Measurements from ENCODE around the gene OR2T35. TPM values are rescaled to one million over a fixed set of nuclear protein-coding genes. Genes with fewer than 3 reads are reported as not detected.
"Not testable (repeated sequence)": the region's sequence is repeated elsewhere in the genome, so short reads cannot be mapped to it uniquely, and the experiment has no call there.

Gene OR2T35
- total RNA-seq, 2 donors from 2014 or later, result not detected

DNA sequence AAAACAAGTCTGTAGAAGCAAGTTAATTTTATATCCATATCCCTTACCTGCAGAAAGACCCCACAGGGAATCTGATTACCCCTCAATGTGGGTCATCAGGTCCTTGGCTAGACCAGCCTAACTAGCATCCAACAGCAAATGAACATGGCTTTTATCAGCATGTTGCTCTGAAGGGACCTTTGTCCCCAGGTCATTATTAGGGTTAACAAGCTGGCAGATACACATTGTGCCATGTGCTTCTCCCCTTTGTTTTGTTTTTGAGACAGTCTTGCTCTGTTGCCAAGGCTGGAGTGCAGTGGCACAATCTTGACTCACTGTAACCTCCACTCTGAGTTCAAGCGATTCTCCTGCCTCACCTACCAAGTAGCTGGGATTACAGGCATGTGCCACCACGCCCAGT lies 10.1 kb downstream of the OR2T35 start, which contains the start of gene OR2T11:
Gene OR2T11 (minus strand): TSS at position 101 of the 400 bp plus-strand sequence. CDS start 7,963 bp downstream, outside the sequence.
- H3K4me3 ChIP-seq; DNase-seq; H3K9me3 ChIP-seq; H3K27me3 ChIP-seq; ATAC-seq; intact Hi-C loops (cut with DNase I); H3K4me1 ChIP-seq; H3K36me3 ChIP-seq (replicated peaks in 1 of 2; ENCODE audit: insufficient read depth in 1 of 2, low read depth in 2 of 2); H3K27ac ChIP-seq: not testable (repeated sequence)
- no CpG with 5 or more reads among the region's 2 CpGs for WGBS, 2 donors

DNA sequence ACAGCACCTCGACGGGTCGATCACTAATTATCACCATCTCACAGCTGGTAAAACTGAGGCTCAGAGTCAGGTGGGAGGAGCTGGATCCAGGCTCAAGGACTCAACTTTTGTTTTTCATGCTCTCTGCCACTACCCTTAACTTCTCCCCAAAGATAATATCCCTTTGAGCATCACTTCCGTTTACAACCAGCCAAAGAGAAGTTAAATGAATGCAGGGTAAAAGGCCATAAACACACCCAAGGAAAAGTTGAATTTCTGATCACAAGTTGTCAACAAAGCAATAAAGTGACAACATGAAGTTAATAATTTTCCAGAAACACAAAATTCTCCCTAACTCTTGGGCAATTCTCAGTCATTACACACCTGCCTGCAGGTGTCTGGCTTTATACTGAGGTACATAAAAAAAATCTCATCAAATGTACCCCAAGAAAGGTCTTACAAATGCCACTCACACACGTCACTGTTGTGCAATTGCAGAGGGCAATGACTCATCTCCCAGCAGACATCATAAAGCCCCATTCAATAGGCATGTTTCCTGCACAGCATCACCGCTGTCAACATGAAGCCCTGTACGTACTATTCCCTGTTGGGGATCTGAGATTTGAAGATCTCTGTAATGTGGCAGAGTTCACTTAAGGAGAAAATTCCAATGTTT lies 13.6 kb downstream of the OR2T35 start:
- Histone ChIP-seq H3K36me3 (replicated peaks in 1 of 2; ENCODE audit: insufficient read depth in 1 of 2, low read depth in 2 of 2) (no peaks in the 10 kb centered on the region), H3K4me1 (no peaks in the 10 kb centered on the region), H3K4me3 (no peak overlapping the region), H3K27ac (no peak overlapping the region), H3K9me3 (no peaks in the 10 kb centered on the region), H3K27me3 (no peaks in the 10 kb centered on the region)
- ATAC-seq (no peak), DNase-seq (no peak)
- intact Hi-C loops (cut with DNase I), result no loop called here
- 72 to 79% methylated on average over 7 of the region's 7 CpGs for whole genome bisulfite sequencing, 2 donors
- TF ChIP-seq, protein P1, sequence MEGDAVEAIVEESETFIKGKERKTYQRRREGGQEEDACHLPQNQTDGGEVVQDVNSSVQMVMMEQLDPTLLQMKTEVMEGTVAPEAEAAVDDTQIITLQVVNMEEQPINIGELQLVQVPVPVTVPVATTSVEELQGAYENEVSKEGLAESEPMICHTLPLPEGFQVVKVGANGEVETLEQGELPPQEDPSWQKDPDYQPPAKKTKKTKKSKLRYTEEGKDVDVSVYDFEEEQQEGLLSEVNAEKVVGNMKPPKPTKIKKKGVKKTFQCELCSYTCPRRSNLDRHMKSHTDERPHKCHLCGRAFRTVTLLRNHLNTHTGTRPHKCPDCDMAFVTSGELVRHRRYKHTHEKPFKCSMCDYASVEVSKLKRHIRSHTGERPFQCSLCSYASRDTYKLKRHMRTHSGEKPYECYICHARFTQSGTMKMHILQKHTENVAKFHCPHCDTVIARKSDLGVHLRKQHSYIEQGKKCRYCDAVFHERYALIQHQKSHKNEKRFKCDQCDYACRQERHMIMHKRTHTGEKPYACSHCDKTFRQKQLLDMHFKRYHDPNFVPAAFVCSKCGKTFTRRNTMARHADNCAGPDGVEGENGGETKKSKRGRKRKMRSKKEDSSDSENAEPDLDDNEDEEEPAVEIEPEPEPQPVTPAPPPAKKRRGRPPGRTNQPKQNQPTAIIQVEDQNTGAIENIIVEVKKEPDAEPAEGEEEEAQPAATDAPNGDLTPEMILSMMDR (IDR thresholded peaks at IDR 0.05), result no peak
- TF ChIP-seq POLR2A (IDR thresholded peaks at IDR 0.05), result no peak

DNA sequence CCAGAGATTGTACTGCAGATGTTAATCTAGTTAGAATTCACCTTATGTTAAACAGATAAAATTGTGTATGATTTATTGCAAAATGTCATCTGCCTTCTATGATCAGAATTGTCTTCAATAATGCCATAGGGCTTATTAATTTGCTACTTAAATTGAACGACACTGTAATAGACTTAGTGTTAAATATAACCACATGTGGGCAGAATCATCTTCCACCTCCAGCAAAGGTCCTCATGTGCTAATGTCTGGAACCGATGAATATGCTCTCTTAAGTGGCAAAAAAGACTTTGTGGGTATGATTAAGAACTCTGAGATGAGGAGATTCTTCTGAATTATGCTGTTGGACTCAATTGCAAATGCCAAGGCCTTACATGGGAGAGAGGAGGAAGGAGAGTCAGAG lies 14.5 kb downstream of the OR2T35 start:
- intact Hi-C loops (cut with DNase I), result no loop called here
- no peaks in the 10 kb centered on the region for H3K9me3 ChIP-seq
- TF ChIP-seq, protein P1 (IDR thresholded peaks at IDR 0.05), result no peak
- no peak for TF ChIP-seq POLR2A (IDR thresholded peaks at IDR 0.05)
- H3K36me3 ChIP-seq (replicated peaks in 1 of 2; ENCODE audit: insufficient read depth in 1 of 2, low read depth in 2 of 2), result no peaks in the 10 kb centered on the region
- H3K27me3 ChIP-seq, result no peaks in the 10 kb centered on the region
- no peak overlapping the region for H3K4me3 ChIP-seq
- no peak overlapping the region for H3K27ac ChIP-seq
- ATAC-seq, result no peak
- no peaks in the 10 kb centered on the region for H3K4me1 ChIP-seq
- WGBS, 2 donors, result 64 to 85% methylated on average over 2 of the region's 2 CpGs
- no peak for DNase-seq

DNA sequence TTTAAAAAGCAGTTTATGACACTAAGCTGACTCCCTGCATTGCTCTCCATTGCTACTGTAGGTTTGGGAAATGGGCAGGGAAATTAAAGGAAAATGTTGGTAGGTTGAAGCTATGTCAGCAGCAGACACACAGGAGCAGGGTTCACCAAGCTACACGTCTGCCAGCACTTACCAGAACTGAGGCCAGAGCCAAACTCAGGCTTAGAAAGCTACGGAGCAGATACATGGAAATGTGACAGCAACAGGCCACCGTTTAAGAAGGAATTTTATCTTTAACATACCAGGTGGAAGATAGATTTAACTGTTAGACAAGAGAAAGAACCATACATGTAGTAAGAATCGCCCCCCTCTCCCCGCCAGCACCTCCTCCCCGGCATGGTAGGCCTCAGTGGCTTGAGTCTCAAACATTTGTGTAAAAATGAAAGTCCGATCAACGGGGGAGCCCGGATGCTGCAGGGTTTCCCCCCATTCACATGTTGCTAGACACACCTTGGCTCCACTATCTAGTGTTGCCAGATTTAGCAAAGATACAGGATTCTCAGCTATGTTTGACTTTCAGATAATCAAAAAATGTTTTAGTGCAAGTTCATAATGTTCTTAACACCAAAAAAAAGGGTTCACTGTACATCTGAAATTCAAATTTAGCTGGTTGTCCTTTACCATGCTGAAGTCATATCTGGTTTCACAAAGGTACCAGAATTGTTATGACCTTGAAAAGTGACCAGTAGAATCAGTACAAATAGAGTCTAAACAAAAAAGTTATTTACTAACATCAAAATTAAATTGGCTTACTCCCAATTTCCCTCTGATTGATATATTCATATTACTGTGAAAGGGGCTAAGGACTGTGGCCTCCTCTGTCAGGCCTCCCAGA lies 16.9 kb downstream of the OR2T35 start:
- no peak overlapping the region for H3K4me3 ChIP-seq
- H3K9me3 ChIP-seq, result no peaks in the 10 kb centered on the region
- no peak overlapping the region for H3K27ac ChIP-seq
- intact Hi-C loops (cut with DNase I), result loop anchor here (5.0 kb wide), 1 partner anchor 179 kb away; no protein-coding TSS in a partner anchor
- WGBS, 2 donors, result 82% methylated on average over 9 of the region's 9 CpGs
- no peak for TF ChIP-seq POLR2A (IDR thresholded peaks at IDR 0.05)
- TF ChIP-seq, protein P1 (IDR thresholded peaks at IDR 0.05), result no peak
- H3K4me1 ChIP-seq, result no peaks in the 10 kb centered on the region
- DNase-seq, result no peak
- H3K36me3 ChIP-seq (replicated peaks in 1 of 2; ENCODE audit: insufficient read depth in 1 of 2, low read depth in 2 of 2), result no peaks in the 10 kb centered on the region
- no peaks in the 10 kb centered on the region for H3K27me3 ChIP-seq
- no peak for ATAC-seq

DNA sequence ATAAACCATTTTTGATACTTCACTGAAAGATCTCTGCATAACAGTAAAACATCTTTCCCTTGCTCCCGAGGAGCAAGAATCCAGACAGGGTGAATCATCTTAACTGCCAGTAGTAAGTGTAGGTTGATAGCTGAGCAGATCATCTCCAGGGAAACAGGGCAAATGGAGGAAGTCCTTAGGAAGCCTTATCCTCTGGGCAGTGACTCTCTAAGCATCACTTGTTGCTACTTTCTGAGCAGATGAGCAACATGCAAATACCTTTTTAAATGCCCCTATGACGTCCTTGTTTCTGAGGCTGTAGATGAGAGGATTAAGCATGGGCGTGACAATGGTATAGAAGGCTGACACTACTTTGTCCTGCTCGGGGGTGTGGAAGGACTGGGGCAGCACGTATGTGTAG lies 19.1 kb downstream of the OR2T35 start:
- intact Hi-C loops (cut with DNase I), result loop anchor here (5.0 kb wide), 1 partner anchor 181 kb away; no protein-coding TSS in a partner anchor
- no peak for DNase-seq
- Histone ChIP-seq H3K4me1 (no peaks in the 10 kb centered on the region), H3K36me3 (replicated peaks in 1 of 2; ENCODE audit: insufficient read depth in 1 of 2, low read depth in 2 of 2) (no peaks in the 10 kb centered on the region), H3K27ac (no peak overlapping the region), H3K9me3 (no peaks in the 10 kb centered on the region), H3K4me3 (no peak overlapping the region), H3K27me3 (no peaks in the 10 kb centered on the region)
- TF ChIP-seq, protein P1 (IDR thresholded peaks at IDR 0.05), result no peak
- no peak for ATAC-seq
- 79 to 80% methylated on average over 4 to 5 of the region's 5 CpGs for WGBS, 2 donors

Measured in body of pancreas (tissue), 4 donors.